A673 (cell line): ENCODE data around the gene ZC3H7B.

Experiments used
- CTCF ChIP-seq: fragments of 300-800, 200-600 bp; sonication (generic); conservative IDR thresholded peaks from 2 replicates; pipeline ENCODE4 v1.5.1; 2017; ENCODE audit warnings: low read depth, mild to moderate bottlenecking, antibody characterized with exemption, low read length, moderate library complexity, mixed read lengths
- EZH2 ChIP-seq: fragments of 200-600 bp; sonication (generic); IDR thresholded peaks from 2 replicates; pipeline ENCODE4 v1.6.1; 2017; ENCODE audit warnings: borderline replicate concordance, low read depth, mild to moderate bottlenecking, mixed read lengths, antibody characterized with exemption, low read length; ENCODE audit not compliant: poor library complexity, severe bottlenecking

GRCh38 chr22:41256254-41257253 lies 44.8 kb upstream of the ZC3H7B start:
- TF ChIP-seq CTCF: no peak
- TF ChIP-seq EZH2: no peak
